KBM-7 (cell line): ENCODE measurements around the gene CNTNAP2.

ENCODE experiments used
- DNase-seq: peaks from one replicate; pipeline ENCODE4 v3.0.0-alpha.2; 2015
- in situ Hi-C: fragments of 300-500 bp; cut with MboI; formaldehyde crosslinking; loops from 2 replicates; pipeline ENCODE4 v1.14.3; 2020; ENCODE audit warnings: low sequenced_read_pairs, low pct_unique_long_range_greater_than_20kb, mixed read lengths

The CNTNAP2 gene

GRCh38 chr7:146249272-146249671 is 132.7 kb downstream of the CNTNAP2 start:
- in situ Hi-C loops, result no loop called here
- no peak for DNase-seq

- in situ Hi-C loops, result no loop called here
- DNase-seq, result no peak
Observed at GRCh38 chr7:146255609-146256008, 139.0 kb downstream of the CNTNAP2 start.

GRCh38 chr7:146262527-146262926 is 145.9 kb downstream of the CNTNAP2 start:
- no peak for DNase-seq
- in situ Hi-C loops, result no loop called here

GRCh38 chr7:146276888-146277287 is 160.3 kb downstream of the CNTNAP2 start:
- in situ Hi-C loops, result no loop called here
- DNase-seq, result no peak

GRCh38 chr7:146285418-146285817 is 168.8 kb downstream of the CNTNAP2 start:
- in situ Hi-C loops, result no loop called here
- DNase-seq, result no peak

- no peak for DNase-seq
- in situ Hi-C loops, result no loop called here
Observed at GRCh38 chr7:146290746-146291145, 174.1 kb downstream of the CNTNAP2 start.

GRCh38 chr7:146291900-146292299 is 175.3 kb downstream of the CNTNAP2 start:
- in situ Hi-C loops, result no loop called here
- DNase-seq, result no peak

GRCh38 chr7:146296028-146296427 is 179.4 kb downstream of the CNTNAP2 start:
- DNase-seq, result no peak
- in situ Hi-C loops, result no loop called here

GRCh38 chr7:146314962-146315361 is 198.4 kb downstream of the CNTNAP2 start:
- no peak for DNase-seq
- in situ Hi-C loops, result no loop called here

- in situ Hi-C loops, result no loop called here
Observed at GRCh38 chr7:146319629-146320028, 203.0 kb downstream of the CNTNAP2 start.

GRCh38 chr7:146321301-146321700 is 204.7 kb downstream of the CNTNAP2 start:
- no peak for DNase-seq
- in situ Hi-C loops, result no loop called here

More at GRCh38 chr7:146319629-146320028, 203.0 kb downstream of the CNTNAP2 start:
- DNase-seq, result no peak

GRCh38 chr7:146331369-146331768 is 214.8 kb downstream of the CNTNAP2 start:
- no peak for DNase-seq
- in situ Hi-C loops, result no loop called here

GRCh38 chr7:146345251-146345650 is 228.7 kb downstream of the CNTNAP2 start:
- no peak for DNase-seq
- in situ Hi-C loops, result no loop called here

GRCh38 chr7:146346096-146346495 is 229.5 kb downstream of the CNTNAP2 start:
- in situ Hi-C loops, result no loop called here
- DNase-seq, result no peak

GRCh38 chr7:146355216-146355615 is 238.6 kb downstream of the CNTNAP2 start:
- DNase-seq, result no peak
- in situ Hi-C loops, result no loop called here

GRCh38 chr7:146359176-146359575 is 242.6 kb downstream of the CNTNAP2 start:
- DNase-seq, result no peak
- in situ Hi-C loops, result no loop called here

GRCh38 chr7:146366938-146367337 is 250.3 kb downstream of the CNTNAP2 start:
- in situ Hi-C loops, result no loop called here

GRCh38 chr7:146370171-146370570 is 253.6 kb downstream of the CNTNAP2 start:
- DNase-seq, result no peak
- in situ Hi-C loops, result no loop called here

More at GRCh38 chr7:146366938-146367337, 250.3 kb downstream of the CNTNAP2 start:
- no peak for DNase-seq

- in situ Hi-C loops, result no loop called here
- DNase-seq, result no peak
Observed at GRCh38 chr7:146375170-146375569, 258.6 kb downstream of the CNTNAP2 start.

- in situ Hi-C loops, result no loop called here
- no peak for DNase-seq
Observed at GRCh38 chr7:146378196-146378595, 261.6 kb downstream of the CNTNAP2 start.

GRCh38 chr7:146387140-146387539 is 270.5 kb downstream of the CNTNAP2 start:
- in situ Hi-C loops, result no loop called here
- no peak for DNase-seq

- DNase-seq, result no peak
Observed at GRCh38 chr7:146388928-146389327, 272.3 kb downstream of the CNTNAP2 start.

More at GRCh38 chr7:146388928-146389327, 272.3 kb downstream of the CNTNAP2 start:
- in situ Hi-C loops, result no loop called here
